ENCODE results near the gene PLPP4. TPM values are rescaled to one million over a fixed set of nuclear protein-coding genes. Genes with fewer than 3 reads are reported as not detected.

PLPP4 gene
- total RNA-seq, 1 donor from 2014 or later = 3.7 TPM

- TF ChIP-seq CTCF (conservative IDR thresholded peaks at IDR 0.05; ENCODE audit: low read depth, low read length) = no peak
- DNase-seq (ENCODE audit: low read depth) = no peak
- no peak overlapping the region for H3K4me3 ChIP-seq (ENCODE audit: low read depth, low read length)
These were observed 23.8 kb downstream of the PLPP4 start for GRCh38 chr10:120480848-120481247.

GRCh38 chr10:120483006-120483405, 26.0 kb downstream of the PLPP4 start:
- TF ChIP-seq CTCF (conservative IDR thresholded peaks at IDR 0.05; ENCODE audit: low read depth, low read length) = no peak

GRCh38 chr10:120483651-120484301, 26.7 kb downstream of the PLPP4 start:
- no peak overlapping the region for H3K4me3 ChIP-seq (ENCODE audit: low read depth, low read length)
- TF ChIP-seq CTCF (conservative IDR thresholded peaks at IDR 0.05; ENCODE audit: low read depth, low read length) = no peak
- no peak for DNase-seq (ENCODE audit: low read depth)

More at GRCh38 chr10:120483006-120483405, 26.0 kb downstream of the PLPP4 start:
- DNase-seq (ENCODE audit: low read depth) = no peak
- no peak overlapping the region for H3K4me3 ChIP-seq (ENCODE audit: low read depth, low read length)

GRCh38 chr10:120485946-120486345, 28.9 kb downstream of the PLPP4 start:
- no peak for DNase-seq (ENCODE audit: low read depth)

GRCh38 chr10:120486671-120487205, 29.7 kb downstream of the PLPP4 start:
- DNase-seq (ENCODE audit: low read depth) = no peak
- no peak overlapping the region for H3K4me3 ChIP-seq (ENCODE audit: low read depth, low read length)
- TF ChIP-seq CTCF (conservative IDR thresholded peaks at IDR 0.05; ENCODE audit: low read depth, low read length) = no peak

More at GRCh38 chr10:120485946-120486345, 28.9 kb downstream of the PLPP4 start:
- no peak for TF ChIP-seq CTCF (conservative IDR thresholded peaks at IDR 0.05; ENCODE audit: low read depth, low read length)
- H3K4me3 ChIP-seq (ENCODE audit: low read depth, low read length) = no peak overlapping the region

GRCh38 chr10:120490288-120490687, 33.3 kb downstream of the PLPP4 start:
- no peak overlapping the region for H3K4me3 ChIP-seq (ENCODE audit: low read depth, low read length)
- TF ChIP-seq CTCF (conservative IDR thresholded peaks at IDR 0.05; ENCODE audit: low read depth, low read length) = no peak
- no peak for DNase-seq (ENCODE audit: low read depth)

- TF ChIP-seq CTCF (conservative IDR thresholded peaks at IDR 0.05; ENCODE audit: low read depth, low read length) = no peak
- no peak overlapping the region for H3K4me3 ChIP-seq (ENCODE audit: low read depth, low read length)
- no peak for DNase-seq (ENCODE audit: low read depth)
These were observed 35.3 kb downstream of the PLPP4 start for GRCh38 chr10:120492346-120492745.
